HG02678 (cell line): ENCODE results near the gene ZNF433.
"Not testable (repeated sequence)": the region's sequence is repeated elsewhere in the genome, so short reads cannot be mapped to it uniquely, and the experiment has no call there.

Experiments used
- ATAC-seq: cut with Tn5 transposase; IDR thresholded peaks from one replicate; pipeline ENCODE4 v1.9.1; 2021; ENCODE audit warnings: mild to moderate bottlenecking, moderate library complexity; ENCODE audit not compliant: unreplicated experiment

Gene ZNF433

DNA sequence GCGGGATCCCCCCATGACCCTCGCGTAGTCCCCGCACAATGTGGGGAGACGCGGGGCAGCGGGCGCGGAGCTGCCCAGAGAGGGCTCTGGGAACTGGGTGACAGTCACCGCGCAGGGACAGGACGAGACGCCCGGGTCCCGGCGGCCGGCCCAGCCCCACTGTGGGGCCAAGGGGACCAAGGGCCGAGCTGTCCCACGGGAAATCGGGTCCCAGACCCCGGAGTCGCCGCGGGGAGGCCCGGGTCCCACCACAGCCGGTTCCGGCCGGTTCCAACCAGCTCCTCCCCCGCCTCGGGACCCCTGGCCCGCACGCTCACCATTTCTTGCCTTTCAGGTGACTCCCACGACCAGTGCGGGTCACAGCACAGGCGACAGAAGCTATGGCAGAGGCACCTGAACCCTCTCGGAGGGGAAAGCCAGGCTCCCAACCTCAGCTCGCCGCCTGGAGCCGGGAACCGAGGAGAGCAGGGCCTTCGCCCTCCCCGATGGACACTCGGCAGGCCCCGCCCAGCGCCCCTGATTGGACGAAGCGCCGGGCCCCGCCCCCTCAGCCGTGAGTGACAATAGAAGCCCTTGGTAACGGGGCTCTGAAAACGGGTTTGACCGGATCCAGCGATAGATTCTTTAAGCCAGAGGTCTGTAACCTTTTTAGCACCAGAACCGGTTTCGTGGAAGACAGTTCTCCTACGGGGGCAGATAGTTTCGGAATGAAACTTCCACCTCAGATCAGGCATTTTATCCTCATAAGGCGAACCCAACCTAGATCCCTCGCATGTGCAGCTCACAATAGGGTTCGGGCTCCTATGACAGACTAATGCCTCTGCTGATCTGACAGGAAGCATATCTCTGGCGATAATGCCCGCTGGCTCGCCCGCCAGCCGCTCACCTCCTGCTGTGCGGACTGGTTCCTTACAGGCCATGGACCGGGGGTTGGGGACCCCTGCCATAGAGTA is at the start of gene ZNF433:
ZNF433 (minus strand) TSS at position 460 of the 953 bp plus-strand sequence; CDS start at position 320, 140 bp downstream.
- ATAC-seq, result peak; percentile 94

GRCh38 chr19:12083336-12083735 is 47.9 kb upstream of the ZNF433 start:
- not testable (repeated sequence) for ATAC-seq

DNA sequence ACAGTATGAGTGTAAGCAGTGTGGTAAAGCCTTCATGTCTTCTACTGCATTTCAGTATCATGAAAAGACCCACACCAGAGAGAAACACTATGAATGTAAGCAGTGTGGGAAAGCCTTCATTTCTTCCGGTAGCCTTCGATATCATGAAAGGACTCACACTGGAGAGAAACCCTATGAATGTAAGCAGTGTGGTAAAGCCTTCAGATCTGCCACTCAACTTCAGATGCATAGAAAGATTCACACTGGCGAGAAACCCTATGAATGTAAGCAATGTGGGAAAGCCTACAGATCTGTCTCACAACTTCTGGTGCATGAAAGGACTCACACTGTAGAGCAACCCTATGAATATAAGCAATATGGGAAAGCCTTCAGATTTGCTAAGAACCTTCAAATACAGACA is 41.9 kb upstream of the ZNF433 start:
- ATAC-seq, result no peak

DNA sequence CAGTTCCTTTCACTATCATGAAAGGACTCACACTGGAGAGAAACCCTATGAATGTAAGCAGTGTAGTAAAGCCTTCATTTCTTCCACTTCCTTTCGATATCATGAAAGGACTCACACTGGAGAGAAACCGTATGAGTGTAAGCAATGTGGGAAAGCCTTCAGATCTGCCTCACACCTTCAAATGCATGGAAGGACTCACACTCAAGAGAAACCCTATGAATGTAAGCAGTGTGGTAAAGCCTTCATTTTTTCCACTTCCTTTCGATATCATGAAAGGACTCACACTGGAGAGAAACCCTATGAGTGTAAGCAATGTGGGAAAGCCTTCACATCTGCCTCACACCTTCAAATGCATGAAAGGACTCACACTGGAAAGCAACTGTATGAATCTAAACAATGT is 40.9 kb upstream of the ZNF433 start:
- not testable (repeated sequence) for ATAC-seq

DNA sequence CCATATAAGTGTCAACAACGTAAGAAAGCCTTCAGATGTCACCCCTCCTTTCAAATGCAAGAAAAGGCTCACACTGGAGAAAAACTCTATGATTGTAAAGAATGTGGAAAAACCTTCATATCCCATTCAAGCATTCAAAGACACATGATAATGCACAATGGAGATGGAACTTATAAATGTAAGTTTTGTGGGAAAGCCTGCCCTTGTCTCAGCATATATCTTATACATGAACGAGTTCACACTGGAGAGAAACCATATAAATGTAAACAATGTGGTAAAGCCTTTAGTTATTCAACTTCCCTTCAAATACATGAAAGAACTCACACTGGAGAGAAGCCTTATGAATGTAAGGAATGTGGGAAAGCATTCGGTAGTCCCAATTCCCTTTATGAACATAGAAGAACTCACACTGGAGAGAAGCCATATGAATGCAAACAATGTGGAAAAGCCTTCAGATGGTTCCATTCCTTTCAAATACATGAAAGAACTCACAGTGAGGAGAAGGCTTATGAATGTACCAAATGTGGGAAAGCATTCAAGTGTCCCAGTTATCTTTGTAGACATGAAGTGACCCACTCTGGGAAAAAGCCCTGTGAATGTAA is 40.2 kb upstream of the ZNF433 start:
- no peak for ATAC-seq

GRCh38 chr19:12064590-12065538 is 29.4 kb upstream of the ZNF433 start, which contains the start of gene ZNF844:
TSS of gene ZNF844 (plus strand) at chr19:12064731. CDS start at chr19:12064874, 143 bp downstream.
- ATAC-seq, result peak; percentile 88

GRCh38 chr19:12055784-12056183 is 20.3 kb upstream of the ZNF433 start:
- no peak for ATAC-seq

DNA sequence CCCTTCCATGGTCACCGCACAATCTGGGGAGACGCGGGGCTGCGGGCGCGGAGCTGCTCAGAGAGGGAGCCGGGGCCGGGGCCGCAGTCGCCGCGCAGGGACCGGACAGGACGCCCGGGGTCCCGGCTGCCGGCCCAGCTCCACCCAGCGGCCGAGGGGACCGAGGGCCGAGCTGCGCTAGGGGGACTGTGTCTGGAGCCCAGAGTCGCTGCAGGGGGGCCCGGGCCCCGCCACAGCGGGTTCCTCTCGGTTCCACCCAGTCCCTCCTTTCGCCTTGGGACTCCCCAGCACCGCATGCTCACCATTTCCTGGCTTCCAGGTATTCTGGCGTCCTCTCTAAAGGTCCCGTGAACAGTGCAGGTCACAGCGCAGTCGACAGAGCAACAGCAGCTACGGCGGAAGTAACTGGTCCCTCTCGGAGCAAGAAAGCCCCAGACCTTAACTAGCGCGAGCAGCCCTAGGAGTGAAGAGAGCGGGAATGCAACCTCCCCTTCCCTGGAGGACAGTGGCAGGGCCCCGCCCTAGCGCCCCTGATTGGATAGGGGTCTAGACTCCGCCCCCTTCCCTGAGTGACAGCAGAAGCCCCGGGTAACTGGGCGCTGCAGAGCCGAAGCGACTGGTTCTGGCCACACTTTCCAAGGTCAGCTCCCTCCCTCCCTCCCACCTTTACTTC is 17.2 kb upstream of the ZNF433 start, which contains the start of gene ZNF878:
ZNF878 (minus strand) TSS at position 465 of the 673 bp plus-strand sequence; CDS start at position 305, 160 bp downstream.
- peak; percentile 84 for ATAC-seq

GRCh38 chr19:12052091-12052496 is 16.6 kb upstream of the ZNF433 start:
- ATAC-seq, result peak; percentile 18

DNA sequence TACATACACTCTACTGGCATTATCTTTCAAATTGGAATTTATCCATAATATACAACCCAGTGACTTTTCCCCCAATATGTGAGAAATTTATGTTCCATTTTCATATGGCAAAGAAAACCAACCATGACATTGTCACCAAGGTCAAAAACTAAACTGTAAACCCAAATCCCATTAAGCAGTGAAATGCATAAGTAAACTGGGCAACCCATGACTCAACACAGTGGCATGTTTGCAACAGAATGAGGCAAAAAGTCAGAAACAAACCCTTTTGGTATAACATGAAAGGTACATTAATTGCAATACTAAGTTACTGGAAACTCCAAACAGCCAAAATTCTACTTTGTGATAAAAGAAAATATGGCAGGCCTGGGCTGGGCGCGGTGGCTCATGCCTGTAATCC is 12.4 kb upstream of the ZNF433 start:
- ATAC-seq, result no peak

GRCh38 chr19:12043752-12044422 is 8.4 kb upstream of the ZNF433 start:
- ATAC-seq, result no peak

GRCh38 chr19:12042893-12043292 is 7.4 kb upstream of the ZNF433 start:
- no peak for ATAC-seq

DNA sequence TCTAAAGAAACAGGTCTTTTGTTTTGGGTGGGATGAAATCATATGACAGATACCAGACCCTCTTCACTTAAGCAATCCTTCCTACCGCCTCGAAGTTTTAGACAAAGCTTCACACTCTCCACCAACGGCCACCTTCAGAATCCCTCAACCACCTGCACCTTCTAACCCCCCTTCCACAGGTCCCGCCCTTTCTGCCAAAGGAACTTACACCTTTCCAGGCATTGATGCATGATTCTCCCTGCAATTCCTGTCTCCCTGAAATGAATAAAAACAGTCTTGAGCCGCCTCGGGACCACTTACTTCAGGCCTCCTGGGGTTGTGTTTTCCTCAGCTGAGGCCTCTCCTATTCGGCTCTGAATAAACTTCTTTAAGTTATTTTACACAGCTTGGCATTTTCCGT is 859 bp downstream of the ZNF433 start:
- ATAC-seq, result no peak

DNA sequence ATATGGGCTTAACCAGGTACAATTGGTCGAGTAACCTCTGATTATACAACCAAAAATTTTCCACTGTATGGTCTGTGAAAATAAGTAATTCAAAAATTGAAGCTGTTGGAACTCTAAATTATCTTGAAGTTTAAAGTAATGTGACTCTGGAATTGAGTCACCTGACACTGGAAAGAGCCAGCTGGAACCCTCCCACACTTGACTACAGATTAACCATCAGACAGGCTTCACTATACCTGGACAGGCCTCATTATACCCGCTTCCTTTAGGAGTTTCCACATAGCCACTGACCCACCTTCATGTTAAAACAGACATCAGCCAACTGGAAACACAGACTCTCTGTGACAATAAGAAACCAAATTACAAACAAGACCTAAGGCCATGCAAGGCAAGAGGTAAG is 1.3 kb downstream of the ZNF433 start:
- ATAC-seq, result no peak

- ATAC-seq, result no peak
Observed at GRCh38 chr19:12015753-12016116, 19.7 kb downstream of the ZNF433 start.

- ATAC-seq, result no peak
Observed at GRCh38 chr19:12015015-12015752, 20.3 kb downstream of the ZNF433 start.

GRCh38 chr19:12000152-12000981 is 35.1 kb downstream of the ZNF433 start:
- no peak for ATAC-seq

- ATAC-seq, result no peak
Observed at GRCh38 chr19:11995174-11995573, 40.3 kb downstream of the ZNF433 start.
